ENCODE measurements around the gene COL5A1.

COL5A1 gene

GRCh38 chr9:134707031-134707680, 65.6 kb downstream of the COL5A1 start:
- no peak for TF ChIP-seq CTCF (IDR thresholded peaks at IDR 0.05; ENCODE audit: borderline replicate concordance, control extremely low read depth, extremely low read depth, insufficient read depth, missing control alignments)
- in situ Hi-C loops (cut with MboI; ENCODE audit: low sequenced_read_pairs, unreplicated experiment) = no loop called here
- no peak for DNase-seq (ENCODE audit: low spot score)

GRCh38 chr9:134707731-134708671, 66.4 kb downstream of the COL5A1 start:
- no peak for DNase-seq (ENCODE audit: low spot score)
- in situ Hi-C loops (cut with MboI; ENCODE audit: low sequenced_read_pairs, unreplicated experiment) = no loop called here
- TF ChIP-seq CTCF (IDR thresholded peaks at IDR 0.05; ENCODE audit: borderline replicate concordance, control extremely low read depth, extremely low read depth, insufficient read depth, missing control alignments) = no peak

- no peak for TF ChIP-seq CTCF (IDR thresholded peaks at IDR 0.05; ENCODE audit: borderline replicate concordance, control extremely low read depth, extremely low read depth, insufficient read depth, missing control alignments)
- DNase-seq (ENCODE audit: low spot score) = no peak
- in situ Hi-C loops (cut with MboI; ENCODE audit: low sequenced_read_pairs, unreplicated experiment) = no loop called here
Measured at GRCh38 chr9:134708672-134709038, 67.1 kb downstream of the COL5A1 start.

GRCh38 chr9:134709512-134710270, 68.1 kb downstream of the COL5A1 start:
- no peak for TF ChIP-seq CTCF (IDR thresholded peaks at IDR 0.05; ENCODE audit: borderline replicate concordance, control extremely low read depth, extremely low read depth, insufficient read depth, missing control alignments)
- no peak for DNase-seq (ENCODE audit: low spot score)
- in situ Hi-C loops (cut with MboI; ENCODE audit: low sequenced_read_pairs, unreplicated experiment) = no loop called here

GRCh38 chr9:134710271-134710540, 68.6 kb downstream of the COL5A1 start:
- in situ Hi-C loops (cut with MboI; ENCODE audit: low sequenced_read_pairs, unreplicated experiment) = no loop called here
- no peak for DNase-seq (ENCODE audit: low spot score)
- no peak for TF ChIP-seq CTCF (IDR thresholded peaks at IDR 0.05; ENCODE audit: borderline replicate concordance, control extremely low read depth, extremely low read depth, insufficient read depth, missing control alignments)

GRCh38 chr9:134710901-134711300, 69.3 kb downstream of the COL5A1 start:
- in situ Hi-C loops (cut with MboI; ENCODE audit: low sequenced_read_pairs, unreplicated experiment) = no loop called here
- no peak for TF ChIP-seq CTCF (IDR thresholded peaks at IDR 0.05; ENCODE audit: borderline replicate concordance, control extremely low read depth, extremely low read depth, insufficient read depth, missing control alignments)
- no peak for DNase-seq (ENCODE audit: low spot score)

Measured in GM13976 (cell line).